Caco-2 (cell line): Measurements from ENCODE around the gene DDRGK1. TPM values are rescaled to one million over a fixed set of nuclear protein-coding genes. Genes with fewer than 3 reads are reported as not detected.

ENCODE experiments used
- BruUV-seq: library from RNA; stranded (reverse); fragments of 400-500 nt; replicated peaks from 2 replicates; lab custom pipeline; 2021; lab: Mats Ljungman, UMichigan
- CTCF ChIA-PET: fragments of 300-600 bp; sonication (Branson Sonifier 250); formaldehyde crosslinking; loops from one replicate; lab custom pipeline; 2022; ENCODE audit warnings: antibody characterized with exemption; lab: Charles Lee
- POLR2A ChIA-PET: fragments of 300-600 bp; sonication (Branson Sonifier 250); formaldehyde crosslinking; loops from one replicate; lab custom pipeline; 2022; ENCODE audit warnings: antibody characterized with exemption; lab: Charles Lee
- DNase-seq, 2 experiments: peaks; one replicate each; pipeline versions ENCODE4 v3.0.0 to v3.0.0-alpha.2; 2020 to 2022
- H3K27me3 ChIP-seq: replicated peaks from 2 replicates; pipeline ENCODE4 v1.6.0; 2011; ENCODE audit warnings: low read length; ENCODE audit not compliant: control insufficient read depth, insufficient read depth
- H3K36me3 ChIP-seq: 2 replicates; pipeline ENCODE4 v1.5.1; 2011; ENCODE audit warnings: low read length; ENCODE audit not compliant: control insufficient read depth, insufficient read depth
- H3K4me1 ChIP-seq: fragments of 250-450 bp; sonication (Bioruptor Pico); 2 replicates; pipeline ENCODE4 v1.5.1; 2020; ENCODE audit warnings: mild to moderate bottlenecking
- H3K4me3 ChIP-seq: 2 replicates; pipeline ENCODE4 v1.5.1; 2011; ENCODE audit warnings: low read depth, mild to moderate bottlenecking, control low read depth, low read length
- H3K9me3 ChIP-seq: fragments of 250-450 bp; sonication (Bioruptor Pico); 2 replicates; pipeline ENCODE4 v1.5.1; 2020; ENCODE audit warnings: mild to moderate bottlenecking, moderate library complexity
- H3K27ac Mint-ChIP-seq: one replicate; pipeline ENCODE4 v1.8.0; 2022; ENCODE audit warnings: mixed read lengths; ENCODE audit not compliant: unreplicated experiment
- H3K27me3 Mint-ChIP-seq: one replicate; pipeline ENCODE4 v1.8.0; 2022; ENCODE audit warnings: mixed read lengths; ENCODE audit not compliant: insufficient read depth, unreplicated experiment
- H3K36me3 Mint-ChIP-seq: one replicate; pipeline ENCODE4 v1.8.0; 2022; ENCODE audit warnings: mild to moderate bottlenecking, mixed read lengths; ENCODE audit not compliant: insufficient read depth, unreplicated experiment
- H3K4me1 Mint-ChIP-seq: one replicate; pipeline ENCODE4 v1.8.0; 2022; ENCODE audit warnings: low read depth, mixed read lengths; ENCODE audit not compliant: unreplicated experiment
- H3K4me3 Mint-ChIP-seq: one replicate; pipeline ENCODE4 v1.8.0; 2022; ENCODE audit warnings: mild to moderate bottlenecking, moderate library complexity, mixed read lengths; ENCODE audit not compliant: unreplicated experiment
- H3K9me3 Mint-ChIP-seq: one replicate; pipeline ENCODE4 v1.8.0; 2022; ENCODE audit warnings: mixed read lengths; ENCODE audit not compliant: unreplicated experiment
- intact Hi-C: fragments of 100-400 bp; cut with micrococcal nuclease; formaldehyde crosslinking; loops from one replicate; pipeline ENCODE4 v1.10.0; 2022; ENCODE audit not compliant: unreplicated experiment
- total RNA-seq: library from RNA; stranded (reverse); gene quantifications from 2 replicates; pipeline ENCODE4 v1.2.3, GENCODE V29; 2022
- TF ChIP-seq, protein P1 (sequence below), 2 experiments: fragments of 200-600 bp in 1 of 2; IDR thresholded peaks; 1 replicate in 1 of 2; 2 replicates in 1 of 2; pipeline versions ENCODE4 v1.5.1 to v1.8.0; 2011 to 2022; ENCODE audit warnings: antibody characterized with exemption in 1 of 2, control low read depth in 1 of 2, inconsistent platforms in 1 of 2, low read depth in 1 of 2, low read length in 1 of 2, mild to moderate bottlenecking in 1 of 2, moderate library complexity in 1 of 2; ENCODE audit not compliant: insufficient read depth in 1 of 2, severe bottlenecking in 1 of 2, unreplicated experiment in 1 of 2

The DDRGK1 gene
- total RNA-seq, 1 experiment from 2014 or later = 84.8 TPM

DNA sequence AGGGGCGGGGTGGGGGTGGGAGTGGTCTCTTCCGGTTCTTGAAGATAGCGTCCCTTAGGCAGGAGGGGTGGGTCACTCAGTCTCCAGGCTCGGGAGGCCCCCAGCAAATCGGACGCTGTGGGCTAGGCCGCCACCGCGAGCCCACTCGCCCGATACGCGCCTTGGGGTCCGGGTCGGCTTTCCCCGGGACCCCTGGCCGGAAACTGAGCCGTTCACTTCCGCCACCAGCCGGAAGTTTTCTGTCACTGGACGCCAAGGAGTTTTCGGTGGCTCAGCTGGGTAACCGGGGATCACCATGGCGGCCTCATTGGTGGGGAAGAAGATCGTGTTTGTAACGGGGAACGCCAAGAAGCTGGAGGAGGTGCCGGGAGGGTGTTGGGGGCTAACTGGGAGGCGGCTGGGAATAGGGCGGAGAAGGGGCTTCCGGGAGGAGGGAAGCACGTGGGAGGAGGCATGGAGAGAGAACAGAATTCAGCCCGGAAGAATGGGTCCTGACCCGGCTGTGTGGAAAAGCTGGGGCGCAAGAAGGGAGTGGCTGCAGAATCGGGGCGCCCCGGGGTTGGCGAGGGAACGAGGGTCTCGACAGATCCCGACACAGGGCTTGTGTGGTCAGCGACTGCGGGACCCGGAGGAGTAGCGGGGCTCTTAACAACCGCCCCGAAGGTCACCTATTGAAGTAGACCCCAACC, 4.9 kb upstream of the DDRGK1 start, which contains the start of gene ITPA:
TSS of gene ITPA (plus strand) at position 242 of the 689 bp plus-strand sequence. CDS start at position 296, 54 bp downstream.
- intact Hi-C loops = no loop called here
- Mint-ChIP-seq H3K9me3 (no peaks in the 10 kb centered on the region), H3K4me1 (no peaks in the 10 kb centered on the region), H3K27ac (peak within 1 kb of the TSS; percentile 74), H3K4me3 (peak within 1 kb of the TSS; percentile 81), H3K36me3 (peaks cover 17% of the 10 kb centered on the region), H3K27me3 (no peaks in the 10 kb centered on the region)
- TF ChIP-seq, protein P1, sequence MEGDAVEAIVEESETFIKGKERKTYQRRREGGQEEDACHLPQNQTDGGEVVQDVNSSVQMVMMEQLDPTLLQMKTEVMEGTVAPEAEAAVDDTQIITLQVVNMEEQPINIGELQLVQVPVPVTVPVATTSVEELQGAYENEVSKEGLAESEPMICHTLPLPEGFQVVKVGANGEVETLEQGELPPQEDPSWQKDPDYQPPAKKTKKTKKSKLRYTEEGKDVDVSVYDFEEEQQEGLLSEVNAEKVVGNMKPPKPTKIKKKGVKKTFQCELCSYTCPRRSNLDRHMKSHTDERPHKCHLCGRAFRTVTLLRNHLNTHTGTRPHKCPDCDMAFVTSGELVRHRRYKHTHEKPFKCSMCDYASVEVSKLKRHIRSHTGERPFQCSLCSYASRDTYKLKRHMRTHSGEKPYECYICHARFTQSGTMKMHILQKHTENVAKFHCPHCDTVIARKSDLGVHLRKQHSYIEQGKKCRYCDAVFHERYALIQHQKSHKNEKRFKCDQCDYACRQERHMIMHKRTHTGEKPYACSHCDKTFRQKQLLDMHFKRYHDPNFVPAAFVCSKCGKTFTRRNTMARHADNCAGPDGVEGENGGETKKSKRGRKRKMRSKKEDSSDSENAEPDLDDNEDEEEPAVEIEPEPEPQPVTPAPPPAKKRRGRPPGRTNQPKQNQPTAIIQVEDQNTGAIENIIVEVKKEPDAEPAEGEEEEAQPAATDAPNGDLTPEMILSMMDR (IDR thresholded peaks at IDR 0.05; ENCODE audit: insufficient read depth in 1 of 2, low read depth in 1 of 2, low read length in 1 of 2, severe bottlenecking in 1 of 2, unreplicated experiment in 1 of 2) = no peak
- Histone ChIP-seq H3K36me3 (no peaks in the 10 kb centered on the region; the same call in 1 of the 2 replicates), H3K4me3 (peak within 1 kb of the TSS; percentile 92), H3K9me3 (no peaks in the 10 kb centered on the region), H3K27me3 (no peaks in the 10 kb centered on the region), H3K4me1 (peaks cover 12% of the 10 kb centered on the region)
- BruUV-seq = TSS peak; percentile 62
- POLR2A ChIA-PET = interaction anchor here (1.5 kb wide), 1 partner anchor 14 kb away, joined by 7 read pairs; no protein-coding TSS in a partner anchor
- CTCF ChIA-PET = interaction anchor here (1.0 kb wide), 1 partner anchor 107 kb away, joined by 6 read pairs; no protein-coding TSS in a partner anchor
- DNase-seq = peak in 1 of 2 experiments; percentile 68

DNA sequence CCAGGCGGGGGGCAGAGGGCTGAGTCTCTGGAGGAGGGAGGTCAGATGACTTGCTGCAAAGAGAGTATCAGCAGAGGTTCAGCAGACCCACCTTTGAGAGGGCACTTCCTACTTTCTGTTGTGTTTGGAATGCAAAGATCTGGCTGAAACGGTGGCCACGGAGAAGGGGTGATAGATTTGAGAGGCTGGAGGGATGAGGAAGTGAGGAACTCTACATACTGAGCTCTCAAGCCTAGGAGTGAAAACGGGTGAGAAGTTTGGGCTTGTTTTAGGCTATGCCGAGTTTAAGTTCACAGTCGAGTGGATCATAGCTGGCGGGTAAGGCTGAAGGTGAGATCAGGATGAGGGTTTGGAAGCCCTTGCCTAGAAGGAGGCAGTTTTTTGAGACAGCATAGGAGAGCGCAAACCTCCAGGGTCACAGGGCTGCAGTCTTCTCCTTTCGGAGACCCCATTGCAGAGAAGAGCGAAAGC, 4.3 kb upstream of the DDRGK1 start:
- Histone ChIP-seq H3K4me1 (peaks cover 12% of the 10 kb centered on the region), H3K36me3 (no peaks in the 10 kb centered on the region; the same call in 1 of the 2 replicates), H3K4me3 (peak overlapping the region; percentile 92), H3K27me3 (no peaks in the 10 kb centered on the region), H3K9me3 (no peaks in the 10 kb centered on the region)
- peaks cover 19% of the 10 kb centered on the region for H3K36me3 Mint-ChIP-seq
- DNase-seq = no peak
- H3K4me3 Mint-ChIP-seq = peak overlapping the region; percentile 81
- peak overlapping the region; percentile 74 for H3K27ac Mint-ChIP-seq
- TF ChIP-seq, protein P1 (IDR thresholded peaks at IDR 0.05; ENCODE audit: insufficient read depth in 1 of 2, low read depth in 1 of 2, low read length in 1 of 2, severe bottlenecking in 1 of 2, unreplicated experiment in 1 of 2) = no peak
- no peaks in the 10 kb centered on the region for H3K27me3 Mint-ChIP-seq
- intact Hi-C loops = no loop called here
- no peaks in the 10 kb centered on the region for H3K4me1 Mint-ChIP-seq
- ChIA-PET CTCF (interaction anchor here (1.0 kb wide), 1 partner anchor 108 kb away, joined by 6 read pairs; no protein-coding TSS in a partner anchor), POLR2A (interaction anchor here (1.5 kb wide), 1 partner anchor 14 kb away, joined by 7 read pairs; no protein-coding TSS in a partner anchor)
- no peaks in the 10 kb centered on the region for H3K9me3 Mint-ChIP-seq
- BruUV-seq = TSS peak; percentile 65

DNA sequence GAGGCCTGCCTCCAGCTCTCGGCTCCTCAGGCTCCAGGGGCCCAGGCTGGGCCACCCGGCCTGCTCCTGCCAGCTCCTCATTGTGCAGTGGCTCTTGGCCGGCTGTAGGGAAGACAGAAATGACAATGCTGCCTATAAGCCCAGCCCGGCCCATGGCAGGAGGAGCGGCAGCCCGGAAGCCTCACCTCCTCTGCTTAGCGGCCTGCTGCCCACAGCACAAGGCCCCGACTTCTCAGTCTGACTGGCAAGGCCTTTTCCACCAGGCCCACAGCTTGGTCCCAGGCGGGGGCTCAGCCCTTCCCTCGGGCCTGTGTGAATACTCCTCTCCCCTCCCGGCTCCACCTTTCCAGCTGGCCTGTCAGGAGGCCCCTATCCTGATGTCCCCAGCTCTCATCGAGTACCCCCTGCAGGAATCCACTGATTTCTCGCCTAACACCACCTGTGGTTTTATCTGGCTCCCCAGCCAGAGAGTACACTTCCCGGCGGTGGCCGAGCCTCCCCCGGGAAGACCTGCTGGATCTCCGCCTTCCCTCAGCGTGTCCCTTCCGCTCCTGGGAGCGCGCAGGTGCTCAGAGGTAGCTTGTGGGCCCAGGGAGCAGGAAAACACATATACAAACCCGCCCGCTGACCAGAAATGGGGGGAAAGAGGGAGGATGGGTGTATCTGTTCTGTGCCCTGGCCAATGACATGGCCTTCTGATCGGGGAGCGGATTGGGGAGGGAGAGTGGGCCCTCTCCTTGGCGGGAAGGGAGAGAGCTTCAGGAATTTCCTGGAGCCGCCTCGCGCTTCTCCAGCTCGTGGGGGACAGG, 963 bp downstream of the DDRGK1 start:
- BruUV-seq = TSS peak; percentile 30
- H3K9me3 Mint-ChIP-seq = no peaks in the 10 kb centered on the region
- peaks cover 55% of the 10 kb centered on the region for H3K36me3 Mint-ChIP-seq
- DNase-seq = peak in 1 of 2 experiments; percentile 34
- peaks cover 5% of the 10 kb centered on the region for H3K4me1 ChIP-seq
- ChIA-PET POLR2A (no interaction called here), CTCF (interaction anchor here (0.6 to 1.0 kb wide), 2 partner anchors 89 to 150 kb away, joined by 3 to 5 read pairs; no protein-coding TSS in a partner anchor)
- peak overlapping the region; percentile 99 for H3K4me3 Mint-ChIP-seq
- H3K27ac Mint-ChIP-seq = peak overlapping the region; percentile 99
- TF ChIP-seq, protein P1 (IDR thresholded peaks at IDR 0.05; ENCODE audit: insufficient read depth in 1 of 2, low read depth in 1 of 2, low read length in 1 of 2, severe bottlenecking in 1 of 2, unreplicated experiment in 1 of 2) = no peak
- H3K27me3 ChIP-seq = no peaks in the 10 kb centered on the region
- H3K9me3 ChIP-seq = no peaks in the 10 kb centered on the region
- H3K27me3 Mint-ChIP-seq = no peaks in the 10 kb centered on the region
- intact Hi-C loops = no loop called here
- H3K4me3 ChIP-seq = peak overlapping the region; percentile 85
- peaks cover 3% of the 10 kb centered on the region; the same call in 1 of the 2 replicates for H3K36me3 ChIP-seq
- no peaks in the 10 kb centered on the region for H3K4me1 Mint-ChIP-seq
